HG03135 (cell line): ENCODE results near the gene PRKG1.
"Not testable (repeated sequence)": the region's sequence is repeated elsewhere in the genome, so short reads cannot be mapped to it uniquely, and the experiment has no call there.

Experiments
- ATAC-seq: cut with Tn5 transposase; IDR thresholded peaks from one replicate; pipeline ENCODE4 v1.9.1; 2021; ENCODE audit warnings: mild to moderate bottlenecking, moderate library complexity; ENCODE audit not compliant: unreplicated experiment

PRKG1 gene

GRCh38 chr10:51313251-51313650, 239.0 kb downstream of the PRKG1 start:
- ATAC-seq, result no peak

GRCh38 chr10:51313773-51314478, 239.6 kb downstream of the PRKG1 start:
- ATAC-seq, result no peak

GRCh38 chr10:51314481-51314880, 240.2 kb downstream of the PRKG1 start:
- no peak for ATAC-seq

- no peak for ATAC-seq
These were observed 244.3 kb downstream of the PRKG1 start for GRCh38 chr10:51318399-51319172.

GRCh38 chr10:51319173-51319435, 244.8 kb downstream of the PRKG1 start:
- ATAC-seq, result no peak

DNA sequence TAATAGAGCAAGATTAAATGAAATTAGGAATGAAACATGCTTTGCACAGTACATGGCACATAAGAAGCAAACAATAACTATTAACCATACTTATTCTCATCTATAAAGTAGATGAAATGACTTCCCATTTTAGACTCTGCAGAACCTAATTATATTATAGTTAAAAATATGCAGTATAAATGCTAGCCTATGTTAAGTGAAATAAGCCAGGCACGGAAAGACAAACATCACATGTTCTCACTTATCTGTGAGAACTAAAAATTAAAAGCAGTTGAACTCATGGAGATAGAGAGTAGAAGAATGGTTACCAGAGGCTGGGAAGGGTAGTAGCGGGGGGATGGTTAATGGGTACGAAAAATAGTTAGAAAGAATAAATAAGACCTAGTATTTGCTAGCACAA, 247.0 kb downstream of the PRKG1 start:
- no peak for ATAC-seq

DNA sequence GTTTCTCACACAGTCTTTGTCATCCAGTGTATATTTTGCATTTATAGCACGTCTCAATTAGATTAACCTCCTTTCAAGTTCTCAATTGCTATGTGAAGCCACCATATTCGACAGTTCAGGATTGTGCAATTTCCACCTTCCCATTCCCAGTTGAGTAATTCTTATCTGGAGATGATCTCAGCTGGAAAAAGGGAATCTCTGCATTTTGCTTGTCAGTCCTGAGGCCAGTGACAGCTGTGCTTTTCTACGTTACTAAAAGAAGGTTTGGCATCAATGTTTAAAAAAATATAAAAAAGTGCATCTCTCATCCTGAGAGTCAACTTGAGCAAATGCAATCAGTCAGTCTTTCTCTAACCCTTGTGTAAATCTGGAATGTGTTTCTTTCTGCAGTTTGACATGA, 247.7 kb downstream of the PRKG1 start:
- ATAC-seq, result no peak

DNA sequence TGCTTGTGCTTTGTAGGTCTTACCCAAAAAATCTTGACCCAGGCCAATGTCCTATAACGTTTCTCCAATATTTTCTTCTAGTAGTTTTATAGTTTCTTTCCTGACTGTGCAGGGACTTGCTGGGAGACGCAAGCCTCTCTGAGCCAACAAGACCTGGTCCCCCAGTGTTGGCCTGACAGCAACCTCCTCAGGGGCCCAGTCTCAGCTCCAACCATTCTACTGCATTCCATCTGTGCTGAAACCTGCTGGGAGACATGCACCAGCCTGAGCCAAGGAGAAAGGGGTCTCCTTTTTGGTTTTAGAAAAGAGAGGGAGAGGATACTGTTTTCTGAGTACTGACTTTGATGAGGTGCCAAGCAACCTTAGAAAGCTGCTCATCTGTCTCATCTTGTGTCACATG, 251.4 kb downstream of the PRKG1 start:
- no peak for ATAC-seq

GRCh38 chr10:51326174-51326573, 251.9 kb downstream of the PRKG1 start:
- no peak for ATAC-seq

DNA sequence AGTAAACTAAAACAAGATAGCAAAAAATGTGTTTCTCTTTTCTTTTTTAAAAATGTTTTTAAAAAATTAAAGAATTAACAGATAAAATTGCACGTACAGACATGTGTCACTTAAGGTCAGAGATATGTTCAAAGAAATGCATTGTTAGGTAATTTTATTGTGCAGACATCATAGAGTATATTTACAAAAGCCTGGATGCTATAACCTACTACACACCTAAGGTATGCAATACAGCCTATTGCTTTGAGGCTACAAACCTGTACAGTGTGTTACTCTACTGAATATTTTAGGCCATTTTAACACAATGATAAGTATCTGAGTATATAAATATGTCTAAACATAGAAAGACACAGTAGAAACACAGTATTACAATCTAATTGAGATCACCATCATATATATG, 253.1 kb downstream of the PRKG1 start:
- no peak for ATAC-seq

DNA sequence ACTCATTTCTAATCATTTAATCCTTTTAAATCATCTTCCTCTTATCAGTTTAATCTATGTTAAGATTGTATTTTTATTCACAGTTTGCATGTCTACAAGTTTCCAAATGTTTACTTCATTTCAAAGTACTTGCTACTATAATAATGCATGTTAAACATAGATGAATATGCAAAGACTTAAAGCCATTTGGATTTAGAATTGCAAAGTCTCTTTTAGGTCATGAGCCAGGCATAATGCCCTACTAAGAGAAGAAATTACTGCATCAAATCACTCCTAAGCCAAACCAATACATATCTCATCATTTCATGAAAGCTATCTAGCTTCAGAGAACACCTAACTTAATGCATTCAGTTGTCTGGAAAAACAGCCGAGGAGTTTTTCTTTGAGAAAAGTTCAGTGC, 266.1 kb downstream of the PRKG1 start:
- ATAC-seq, result no peak

- ATAC-seq, result no peak
These were observed 266.7 kb downstream of the PRKG1 start for GRCh38 chr10:51340845-51341610.

GRCh38 chr10:51341745-51342144, 267.5 kb downstream of the PRKG1 start:
- ATAC-seq, result not testable (repeated sequence)

DNA sequence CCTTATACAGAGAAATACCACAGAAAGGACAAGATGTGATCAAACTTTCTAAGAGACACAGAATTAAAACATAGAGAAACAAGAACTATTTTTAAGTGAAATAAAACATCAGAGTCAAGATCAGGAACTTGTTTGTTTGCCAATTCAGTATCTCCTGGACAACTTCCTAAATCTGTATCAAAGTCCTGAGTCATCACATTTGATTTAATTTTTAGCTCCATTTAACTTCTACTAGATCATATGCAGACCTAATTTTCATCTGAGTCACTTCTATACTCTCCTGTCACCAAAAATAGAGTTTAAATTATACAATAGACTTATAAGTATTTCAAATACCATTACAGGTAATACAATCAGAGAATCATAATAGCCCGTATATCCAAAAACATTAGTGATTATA, 268.1 kb downstream of the PRKG1 start:
- no peak for ATAC-seq

GRCh38 chr10:51343391-51343790, 269.1 kb downstream of the PRKG1 start:
- no peak for ATAC-seq

GRCh38 chr10:51344371-51344770, 270.1 kb downstream of the PRKG1 start:
- no peak for ATAC-seq

- ATAC-seq, result no peak
These were observed 274.3 kb downstream of the PRKG1 start for GRCh38 chr10:51348622-51349021.

- ATAC-seq, result no peak
These were observed 282.9 kb downstream of the PRKG1 start for GRCh38 chr10:51357170-51357569.

- no peak for ATAC-seq
These were observed 283.9 kb downstream of the PRKG1 start for GRCh38 chr10:51358227-51358626.

DNA sequence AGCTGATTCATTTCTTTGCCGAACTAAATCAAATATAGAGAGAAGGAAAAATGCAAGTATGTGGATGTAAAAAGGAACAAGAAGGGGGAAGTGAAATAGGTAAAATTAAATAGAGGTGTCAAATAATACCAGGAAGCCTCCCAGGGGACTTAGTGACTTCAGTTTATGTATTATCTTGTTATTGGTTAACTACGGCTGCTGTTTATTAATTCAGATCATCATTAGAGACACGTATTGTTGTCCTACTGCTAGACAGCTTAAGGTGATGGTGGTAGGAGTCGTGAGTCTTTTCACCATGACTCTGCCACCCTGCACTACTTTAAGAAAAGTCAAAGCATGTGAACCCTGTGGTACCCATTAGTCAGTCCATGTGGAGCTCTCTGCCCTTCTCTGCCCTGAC, 289.1 kb downstream of the PRKG1 start:
- ATAC-seq, result no peak

- ATAC-seq, result no peak
These were observed 290.4 kb downstream of the PRKG1 start for GRCh38 chr10:51364674-51365073.

DNA sequence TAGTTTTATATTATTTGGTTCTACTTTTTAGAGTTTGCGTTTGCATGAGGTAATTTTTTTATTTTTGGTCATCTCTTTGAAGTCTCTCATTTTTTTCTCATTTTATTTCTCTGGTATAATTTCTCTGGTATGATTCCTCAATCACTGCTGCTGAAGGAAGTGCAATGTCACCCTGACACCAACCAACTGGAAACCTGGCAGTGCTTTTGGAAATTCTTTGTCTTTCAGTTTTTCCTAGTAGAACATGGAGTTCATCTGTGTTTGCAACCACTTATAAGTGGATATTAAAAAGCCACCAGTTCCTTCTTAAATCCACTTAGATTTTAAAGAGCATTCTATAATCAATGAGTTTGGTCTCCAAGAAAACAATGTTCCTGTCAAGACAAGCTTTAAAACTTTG, 291.8 kb downstream of the PRKG1 start:
- no peak for ATAC-seq
